AG09319 (cell line): Measurements from ENCODE around the gene CCNE1.

Experiments used
- DNase-seq: peaks from one replicate; pipeline ENCODE4 v3.0.0-alpha.2; 2010; ENCODE audit warnings: low read depth; ENCODE audit errors: extremely low read depth
- CTCF ChIP-seq: IDR thresholded peaks from 2 replicates; pipeline ENCODE4 v1.5.1; 2011; ENCODE audit warnings: low read depth, mild to moderate bottlenecking, inconsistent platforms, low read length, moderate library complexity

Gene CCNE1

GRCh38 chr19:29850482-29850881 is 38.7 kb downstream of the CCNE1 start:
- TF ChIP-seq CTCF = no peak

GRCh38 chr19:29851769-29852521 is 40.2 kb downstream of the CCNE1 start:
- no peak for TF ChIP-seq CTCF
- DNase-seq = no peak

More at GRCh38 chr19:29850482-29850881, 38.7 kb downstream of the CCNE1 start:
- no peak for DNase-seq

GRCh38 chr19:29854033-29854432 is 42.2 kb downstream of the CCNE1 start:
- no peak for TF ChIP-seq CTCF
- no peak for DNase-seq

GRCh38 chr19:29855087-29855486 is 43.3 kb downstream of the CCNE1 start:
- TF ChIP-seq CTCF = no peak
- no peak for DNase-seq

- TF ChIP-seq CTCF = no peak
- DNase-seq = no peak
Observed at GRCh38 chr19:29855741-29856500, 44.1 kb downstream of the CCNE1 start.

GRCh38 chr19:29858000-29858596 is 46.3 kb downstream of the CCNE1 start:
- no peak for DNase-seq
- peak; percentile 42 for TF ChIP-seq CTCF

GRCh38 chr19:29858621-29859020 is 46.8 kb downstream of the CCNE1 start:
- DNase-seq = no peak
- no peak for TF ChIP-seq CTCF
